Common myeloid progenitor, CD34-positive (primary cell): Measurements from ENCODE around the gene GNAZ.
A peak's percentile ranks its signal among the peaks of the same experiment; 100 is the strongest.

Source experiments
- CTCF ChIA-PET: fragments of 350-600 bp; sonication (Branson Sonifier 250); formaldehyde crosslinking; loops from one replicate; lab custom pipeline; 2021; ENCODE audit warnings: antibody characterized with exemption; lab: Charles Lee
- POLR2A ChIA-PET: fragments of 350-600 bp; sonication (Branson Sonifier 250); formaldehyde crosslinking; loops from one replicate; lab custom pipeline; 2021; ENCODE audit warnings: antibody characterized with exemption; lab: Charles Lee
- DNase-seq, 3 donors: peaks; one replicate each; pipeline versions ENCODE4 v3.0.0 to v3.0.0-alpha.2; 2013
- H3K27ac ChIP-seq, 2 experiments: 1 replicate in 1 of 2; 2 replicates in 1 of 2; pipeline ENCODE4 v1.7.0; 2013; ENCODE audit warnings: inconsistent platforms in 2 of 2, low read length in 2 of 2, mild to moderate bottlenecking in 2 of 2, low read depth in 1 of 2, moderate library complexity in 1 of 2; ENCODE audit not compliant: severe bottlenecking in 2 of 2, insufficient read depth in 1 of 2, poor library complexity in 1 of 2
- H3K27me3 ChIP-seq, 5 experiments: replicated peaks in 2 of 5; 1 replicate in 3 of 5; 2 replicates in 2 of 5; pipeline versions ENCODE4 v1.6.1 to v1.7.0; 2013; ENCODE audit warnings: low read length in 4 of 5, mild to moderate bottlenecking in 2 of 5, moderate library complexity in 2 of 5, inconsistent platforms in 1 of 5; ENCODE audit not compliant: insufficient read depth in 5 of 5, control insufficient read depth in 4 of 5
- H3K36me3 ChIP-seq, 4 experiments: 1 replicate in 2 of 4; 2 replicates in 2 of 4; pipeline versions ENCODE4 v1.6.1 to v1.7.0; 2013; ENCODE audit warnings: low read length in 3 of 4, control low read depth in 1 of 4, mild to moderate bottlenecking in 1 of 4; ENCODE audit not compliant: control insufficient read depth in 4 of 4, insufficient read depth in 4 of 4
- H3K4me1 ChIP-seq, 4 experiments: 1 replicate in 3 of 4; 2 replicates in 1 of 4; pipeline versions ENCODE4 v1.6.1 to v1.7.1; 2013; ENCODE audit warnings: low read length in 3 of 4, mild to moderate bottlenecking in 3 of 4, control low read depth in 1 of 4, inconsistent platforms in 1 of 4, moderate library complexity in 1 of 4; ENCODE audit not compliant: control insufficient read depth in 4 of 4, insufficient read depth in 4 of 4; ENCODE audit errors: control extremely low read depth in 1 of 4
- H3K4me3 ChIP-seq, 7 experiments: 1 replicate in 4 of 7; 2 replicates in 3 of 7; pipeline versions ENCODE4 v1.5.1 to v1.7.0; 2013; ENCODE audit warnings: mild to moderate bottlenecking in 7 of 7, low read length in 6 of 7, moderate library complexity in 6 of 7, inconsistent platforms in 2 of 7, low read depth in 2 of 7, control low read depth in 1 of 7; ENCODE audit not compliant: insufficient read depth in 4 of 7, control insufficient read depth in 1 of 7; ENCODE audit errors: extremely low read depth in 1 of 7
- H3K9me3 ChIP-seq, 5 experiments: 1 replicate in 4 of 5; 2 replicates in 1 of 5; pipeline versions ENCODE4 v1.6.1 to v1.7.1; 2013; ENCODE audit warnings: low read length in 4 of 5, mild to moderate bottlenecking in 2 of 5, inconsistent platforms in 1 of 5, low read depth in 1 of 5, moderate library complexity in 1 of 5; ENCODE audit not compliant: control insufficient read depth in 4 of 5, insufficient read depth in 2 of 5; ENCODE audit errors: control extremely low read depth in 1 of 5
- WGBS: methylation state at CpG from one replicate; pipeline ENCODE4 v1.1.5; 2013; ENCODE audit not compliant: insufficient coverage; 5-methylcytosine and 5-hydroxymethylcytosine counted together

Gene GNAZ

GRCh38 chr22:23138584-23139435 lies 68.5 kb downstream of the GNAZ start:
- CTCF ChIA-PET: interaction anchor here (0.7 to 22.0 kb wide), 7 partner anchors 11 to 350 kb away, joined by 3 to 470 read pairs (median 4); no protein-coding TSS in a partner anchor
- no peak for DNase-seq
- H3K36me3 ChIP-seq: no peaks in the 10 kb centered on the region
- WGBS: 100% methylated on average over 5 of the region's 12 CpGs
- H3K27me3 ChIP-seq: no peaks in the 10 kb centered on the region
- POLR2A ChIA-PET: no interaction called here
- H3K4me1 ChIP-seq: peaks cover 5 to 57% (median 40%) of the 10 kb centered on the region in 4 experiments
- H3K4me3 ChIP-seq: peak overlapping the region in 1 of 7 experiments; percentile 11
- H3K27ac ChIP-seq: peak overlapping the region in 1 of 2 experiments; percentile 46
- no peaks in the 10 kb centered on the region for H3K9me3 ChIP-seq

- no peak overlapping the region for H3K4me3 ChIP-seq
- no peaks in the 10 kb centered on the region for H3K27me3 ChIP-seq
- H3K27ac ChIP-seq: no peak overlapping the region
- H3K4me1 ChIP-seq: peaks cover 9 to 57% (median 49%) of the 10 kb centered on the region in 4 experiments
- H3K9me3 ChIP-seq: no peaks in the 10 kb centered on the region
- no peaks in the 10 kb centered on the region for H3K36me3 ChIP-seq
- ChIA-PET POLR2A (no interaction called here), CTCF (interaction anchor here (1.1 to 1.5 kb wide), 3 partner anchors 9 to 179 kb away, joined by 4 to 5 read pairs (median 5); no protein-coding TSS in a partner anchor)
- DNase-seq: no peak
These were observed 70.1 kb downstream of the GNAZ start for GRCh38 chr22:23140385-23140784.

GRCh38 chr22:23142546-23143105 lies 72.3 kb downstream of the GNAZ start:
- no peak for DNase-seq
- WGBS: 81% methylated on average over 6 of the region's 9 CpGs
- ChIA-PET CTCF (interaction anchor here (0.8 to 1.6 kb wide), 2 partner anchors 11 to 188 kb away, joined by 3 to 6 read pairs; no protein-coding TSS in a partner anchor), POLR2A (no interaction called here)
- peaks cover 0 to 2% (median 0%) of the 10 kb centered on the region in 5 experiments for H3K27me3 ChIP-seq
- peaks cover 9 to 44% (median 40%) of the 10 kb centered on the region in 4 experiments for H3K4me1 ChIP-seq
- H3K4me3 ChIP-seq: peak overlapping the region in 1 of 7 experiments; percentile 67
- H3K9me3 ChIP-seq: no peaks in the 10 kb centered on the region
- no peaks in the 10 kb centered on the region for H3K36me3 ChIP-seq
- H3K27ac ChIP-seq: no peak overlapping the region

GRCh38 chr22:23143119-23143518 lies 72.8 kb downstream of the GNAZ start:
- POLR2A ChIA-PET: no interaction called here
- H3K9me3 ChIP-seq: no peaks in the 10 kb centered on the region
- peaks cover 0 to 2% (median 0%) of the 10 kb centered on the region in 5 experiments for H3K27me3 ChIP-seq
- CTCF ChIA-PET: interaction anchor here (2.3 to 2.4 kb wide), 2 partner anchors 9 to 33 kb away, joined by 7 to 8 read pairs; no protein-coding TSS in a partner anchor
- H3K36me3 ChIP-seq: no peaks in the 10 kb centered on the region
- no peak overlapping the region for H3K4me3 ChIP-seq
- H3K4me1 ChIP-seq: peaks cover 9 to 39% (median 35%) of the 10 kb centered on the region in 4 experiments
- no CpG with 5 or more reads among the region's 1 CpG for WGBS
- no peak overlapping the region for H3K27ac ChIP-seq
- DNase-seq: no peak

GRCh38 chr22:23144432-23144831 lies 74.1 kb downstream of the GNAZ start:
- no CpG with 5 or more reads among the region's 4 CpGs for WGBS

GRCh38 chr22:23144932-23145877 lies 74.9 kb downstream of the GNAZ start, which contains the start of gene RAB36:
TSS of gene RAB36 (plus strand) at chr22:23145477. CDS start at chr22:23146617, 1,140 bp downstream.
- WGBS: 11% methylated on average over 44 of the region's 62 CpGs
- Histone ChIP-seq H3K27me3 (peaks cover 0 to 2% (median 0%) of the 10 kb centered on the region in 5 experiments), H3K36me3 (no peaks in the 10 kb centered on the region), H3K4me3 (peak within 1 kb of the TSS in 4 of 7 experiments; percentile 20 to 68 (median 56)), H3K9me3 (no peaks in the 10 kb centered on the region), H3K4me1 (peaks cover 4 to 28% (median 23%) of the 10 kb centered on the region in 4 experiments), H3K27ac (no peak within 1 kb of the TSS)
- ChIA-PET CTCF (interaction anchor here (1.1 to 2.8 kb wide), 8 partner anchors 8 to 187 kb away, joined by 4 to 17 read pairs (median 6); no protein-coding TSS in a partner anchor), POLR2A (interaction anchor here (0.6 to 0.7 kb wide), 2 partner anchors 12 to 96 kb away, joined by 3 to 4 read pairs; no protein-coding TSS in a partner anchor)
- peak; percentile 93 to 97 (median 94) for DNase-seq

More at GRCh38 chr22:23144432-23144831, 74.1 kb downstream of the GNAZ start:
- Histone ChIP-seq H3K36me3 (no peaks in the 10 kb centered on the region), H3K27ac (no peak overlapping the region), H3K4me1 (peaks cover 4 to 28% (median 23%) of the 10 kb centered on the region in 4 experiments), H3K27me3 (peaks cover 0 to 2% (median 0%) of the 10 kb centered on the region in 5 experiments), H3K9me3 (no peaks in the 10 kb centered on the region), H3K4me3 (peak overlapping the region in 4 of 7 experiments; percentile 20 to 68 (median 56))
- no peak for DNase-seq
- ChIA-PET POLR2A (interaction anchor here (0.6 kb wide), 1 partner anchor 13 kb away, joined by 4 read pairs; no protein-coding TSS in a partner anchor), CTCF (interaction anchor here (0.7 to 2.8 kb wide), 8 partner anchors 9 to 186 kb away, joined by 3 to 17 read pairs (median 6); no protein-coding TSS in a partner anchor)
